ENCODE results near the gene COPRS. TPM values are rescaled to one million over a fixed set of nuclear protein-coding genes. Genes with fewer than 3 reads are reported as not detected.

COPRS gene
- total RNA-seq, 1 donor from 2014 or later = 44.7 TPM

- intact Hi-C loops (cut with DNase I) = no loop called here
Observed at GRCh38 chr17:31803494-31804213, 55.4 kb downstream of the COPRS start.

GRCh38 chr17:31802502-31802901 is 56.5 kb downstream of the COPRS start:
- peak; percentile 80 for ATAC-seq
- no peaks in the 10 kb centered on the region for H3K9me3 ChIP-seq
- DNase-seq = no peak
- H3K4me1 ChIP-seq = no peaks in the 10 kb centered on the region
- no peaks in the 10 kb centered on the region for H3K27me3 ChIP-seq
- no peak for TF ChIP-seq CTCF (IDR thresholded peaks at IDR 0.05)
- intact Hi-C loops (cut with DNase I) = no loop called here
- no peak overlapping the region for H3K27ac ChIP-seq
- H3K36me3 ChIP-seq = no peaks in the 10 kb centered on the region
- no peak overlapping the region for H3K4me3 ChIP-seq

More at GRCh38 chr17:31803494-31804213, 55.4 kb downstream of the COPRS start:
- Histone ChIP-seq H3K36me3 (no peaks in the 10 kb centered on the region), H3K27me3 (no peaks in the 10 kb centered on the region), H3K4me3 (no peak overlapping the region), H3K27ac (no peak overlapping the region), H3K9me3 (no peaks in the 10 kb centered on the region), H3K4me1 (no peaks in the 10 kb centered on the region)
- DNase-seq (no peak), ATAC-seq (no peak)
- TF ChIP-seq CTCF (IDR thresholded peaks at IDR 0.05) = no peak

Other genes with a start within 250 kb of the COPRS start
- 45.4 TPM for gene UTP6, start 42.5 kb upstream of the COPRS start, total RNA-seq
- gene SUZ12, start 77.8 kb upstream of the COPRS start, total RNA-seq = 24.9 TPM
- 15.8 TPM for gene LRRC37B, start 148.1 kb upstream of the COPRS start, total RNA-seq